GM21447 (cell line): Measurements from ENCODE around the gene BCAP29.

Experiments
- ATAC-seq: cut with Tn5 transposase; IDR thresholded peaks from one replicate; pipeline ENCODE4 v1.9.1; 2021; ENCODE audit not compliant: unreplicated experiment

Gene BCAP29

GRCh38 chr7:107661865-107662379 lies 81.9 kb downstream of the BCAP29 start:
- no peak for ATAC-seq

- ATAC-seq = no peak
Measured at GRCh38 chr7:107663196-107663595, 83.2 kb downstream of the BCAP29 start.

GRCh38 chr7:107666790-107667189 lies 86.7 kb downstream of the BCAP29 start:
- no peak for ATAC-seq

- ATAC-seq = no peak
Measured at GRCh38 chr7:107667341-107667740, 87.3 kb downstream of the BCAP29 start.

GRCh38 chr7:107668296-107668695 lies 88.2 kb downstream of the BCAP29 start:
- no peak for ATAC-seq
